ENCODE data around the gene PIGU. TPM values are rescaled to one million over a fixed set of nuclear protein-coding genes. Genes with fewer than 3 reads are reported as not detected.

PIGU gene
- total and polyA plus RNA-seq, 12 donors: 11.0 to 23.8 (median 14.6) TPM

- no peak for TF ChIP-seq CTCF (IDR thresholded peaks at IDR 0.05)
- H3K36me3 ChIP-seq: peaks cover 0 to 95% (median 39%) of the 10 kb centered on the region in 9 donors
- intact Hi-C loops (cut with DNase I): loop anchor here in 2 of 10 donors (10.0 kb wide), 2 partner anchors 174 to 224 kb away; partner anchors contain the start of gene TP53INP2 (in 1 of the 2)
Measured at GRCh38 chr20:34530342-34530741, 146.6 kb downstream of the PIGU start.

GRCh38 chr20:34529742-34530141, 147.2 kb downstream of the PIGU start:
- Histone ChIP-seq H3K27ac (peak overlapping the region in 3 of 10 donors; percentile 14 to 64 (median 41)), H3K36me3 (peaks cover 0 to 93% (median 33%) of the 10 kb centered on the region in 9 donors), H3K4me1 (peaks cover 14 to 68% (median 38%) of the 10 kb centered on the region in 9 donors), H3K27me3 (no peaks in the 10 kb centered on the region), H3K4me3 (no peak overlapping the region), H3K9me3 (no peaks in the 10 kb centered on the region)
- intact Hi-C loops (cut with DNase I): loop anchor here in 4 of 10 donors (5.0 to 10.0 kb wide), 4 partner anchors 175 to 225 kb away; partner anchors contain the start of gene TP53INP2 (in 1 of the 4)
- DNase-seq (no peak), ATAC-seq (peak in 1 of 8 donors; percentile 16)
- TF ChIP-seq CTCF (IDR thresholded peaks at IDR 0.05): no peak
- WGBS, 2 donors: 67 to 73% methylated on average over 3 of the region's 3 CpGs

More at GRCh38 chr20:34530342-34530741, 146.6 kb downstream of the PIGU start:
- Histone ChIP-seq H3K4me3 (no peak overlapping the region), H3K4me1 (peaks cover 13 to 65% (median 34%) of the 10 kb centered on the region in 9 donors), H3K27me3 (no peaks in the 10 kb centered on the region), H3K27ac (peak overlapping the region in 1 of 10 donors; percentile 14), H3K9me3 (no peaks in the 10 kb centered on the region)
- ATAC-seq (no peak), DNase-seq (no peak)
- WGBS, 2 donors: 85 to 87% methylated on average over 5 of the region's 5 CpGs

GRCh38 chr20:34528921-34529297, 148.0 kb downstream of the PIGU start:
- Histone ChIP-seq H3K27me3 (no peaks in the 10 kb centered on the region), H3K27ac (peak overlapping the region in 6 of 10 donors; percentile 9 to 67 (median 52)), H3K4me3 (no peak overlapping the region), H3K4me1 (peaks cover 14 to 75% (median 42%) of the 10 kb centered on the region in 9 donors), H3K36me3 (peaks cover 0 to 91% (median 25%) of the 10 kb centered on the region in 9 donors), H3K9me3 (no peaks in the 10 kb centered on the region)
- peak; percentile 30 to 77 (median 60) for ATAC-seq
- DNase-seq: peak; percentile 52 to 53
- 41 to 44% methylated on average over 5 of the region's 5 CpGs for WGBS, 2 donors
- intact Hi-C loops (cut with DNase I): loop anchor here in 2 of 10 donors (5.0 to 10.0 kb wide), 2 partner anchors 214 to 217 kb away; no protein-coding TSS in a partner anchor
- peak in 3 of 9 donors; percentile 13 to 14 (median 13) for TF ChIP-seq CTCF (IDR thresholded peaks at IDR 0.05)

GRCh38 chr20:34527016-34527415, 149.9 kb downstream of the PIGU start:
- 89% methylated on average over 10 of the region's 10 CpGs for WGBS, 2 donors
- intact Hi-C loops (cut with DNase I): loop anchor here in 2 of 10 donors (5.0 to 10.0 kb wide), 2 partner anchors 212 to 215 kb away; no protein-coding TSS in a partner anchor
- H3K27me3 ChIP-seq: no peaks in the 10 kb centered on the region
- H3K4me3 ChIP-seq: no peak overlapping the region
- peaks cover 0 to 81% (median 18%) of the 10 kb centered on the region in 9 donors for H3K36me3 ChIP-seq
- H3K4me1 ChIP-seq: peaks cover 22 to 90% (median 59%) of the 10 kb centered on the region in 9 donors
- no peak for DNase-seq
- H3K9me3 ChIP-seq: no peaks in the 10 kb centered on the region
- ATAC-seq: no peak
- TF ChIP-seq CTCF (IDR thresholded peaks at IDR 0.05): no peak
- H3K27ac ChIP-seq: peak overlapping the region in 3 of 10 donors; percentile 32 to 82 (median 61)

All from heart right ventricle (tissue), 16 donors.